ENCODE data around the gene TMC3. TPM values are rescaled to one million over a fixed set of nuclear protein-coding genes. Genes with fewer than 3 reads are reported as not detected.

Gene TMC3
- total and polyA plus RNA-seq, 9 of the 15 experiments (the other 6 are each of a cell fraction or from before 2014, with no cell fraction given), result 0.01 to 0.14 TPM; not detected in 7

DNA sequence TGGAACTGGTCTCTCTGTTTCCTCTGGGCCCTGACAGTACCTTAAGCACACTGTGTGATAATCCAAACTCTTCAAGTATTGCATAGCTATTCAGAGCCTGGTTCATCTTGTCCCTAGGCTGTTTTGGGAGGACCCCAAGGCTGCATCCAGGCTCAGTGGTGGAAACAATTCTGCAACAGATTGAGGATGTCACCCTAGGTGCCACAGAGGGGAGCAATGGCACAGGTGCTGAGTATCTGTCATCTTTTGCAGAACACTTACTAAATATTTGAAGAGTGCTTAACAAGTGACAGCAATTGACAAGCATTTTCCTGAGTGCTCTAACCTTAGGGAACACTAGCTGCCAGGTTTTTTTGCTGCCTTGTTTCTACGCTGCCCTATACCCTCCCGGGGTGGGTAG is 77.8 kb downstream of the TMC3 start:
- WGBS (ENCODE audit: insufficient coverage, low coverage, missing lambda C conversion rate), result 39% methylated on average over 2 of the region's 2 CpGs
- in situ Hi-C loops (cut with MboI), result no loop called here
- CTCF ChIA-PET (ENCODE audit: low intra/inter-chr PET ratio), result no interaction called here
- Histone ChIP-seq H3K4me1 (replicated peaks in 1 of 2; ENCODE audit: control insufficient read depth in 2 of 2, insufficient read depth in 2 of 2, low read length in 2 of 2) (no peaks in the 10 kb centered on the region), H3K27ac (ENCODE audit: extremely low read depth, low read depth, low read length) (no peak overlapping the region), H3K4me3 (no peak overlapping the region), H3K9me3 (replicated peaks; ENCODE audit: control insufficient read depth, insufficient read depth, low read depth, low read length) (no peaks in the 10 kb centered on the region), H3K9ac (ENCODE audit: insufficient read depth in 1 of 2, low read depth in 2 of 2, low read length in 2 of 2) (no peak overlapping the region), H3K79me2 (ENCODE audit: control insufficient read depth, insufficient read depth, low read length) (no peaks in the 10 kb centered on the region), H2AFZ (ENCODE audit: low read depth, low read length) (no peak overlapping the region), H4K20me1 (replicated peaks; ENCODE audit: control insufficient read depth, insufficient read depth, low read length) (no peaks in the 10 kb centered on the region), H3K27me3 (ENCODE audit: control insufficient read depth in 2 of 2, insufficient read depth in 2 of 2, low read length in 2 of 2) (no peaks in the 10 kb centered on the region), H3K36me3 (ENCODE audit: control insufficient read depth, insufficient read depth, low read length) (no peaks in the 10 kb centered on the region; the same call in 2 of the 3 replicates), H3K4me2 (ENCODE audit: insufficient read depth, low read length) (no peak overlapping the region), H3K9me1 (ENCODE audit: control insufficient read depth, insufficient read depth, low read length) (no peaks in the 10 kb centered on the region)
- intact Hi-C loops (cut with micrococcal nuclease), result no loop called here
- DNase-seq (ENCODE audit: extremely low read depth in 1 of 4, low spot score in 3 of 4), result no peak
- BruUV-seq (replicated peaks), result no TSS peak
- POLR2A ChIA-PET, result interaction anchor here (0.7 kb wide), 1 partner anchor 97 kb away, joined by 3 read pairs; no protein-coding TSS in a partner anchor
- TF ChIP-seq, protein P1, sequence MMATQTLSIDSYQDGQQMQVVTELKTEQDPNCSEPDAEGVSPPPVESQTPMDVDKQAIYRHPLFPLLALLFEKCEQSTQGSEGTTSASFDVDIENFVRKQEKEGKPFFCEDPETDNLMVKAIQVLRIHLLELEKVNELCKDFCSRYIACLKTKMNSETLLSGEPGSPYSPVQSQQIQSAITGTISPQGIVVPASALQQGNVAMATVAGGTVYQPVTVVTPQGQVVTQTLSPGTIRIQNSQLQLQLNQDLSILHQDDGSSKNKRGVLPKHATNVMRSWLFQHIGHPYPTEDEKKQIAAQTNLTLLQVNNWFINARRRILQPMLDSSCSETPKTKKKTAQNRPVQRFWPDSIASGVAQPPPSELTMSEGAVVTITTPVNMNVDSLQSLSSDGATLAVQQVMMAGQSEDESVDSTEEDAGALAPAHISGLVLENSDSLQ (IDR thresholded peaks at IDR 0.05), result no peak
- TF ChIP-seq ZBTB8A (IDR thresholded peaks at IDR 0.05; ENCODE audit: partially characterized antibody) (no peak), ZFPM2 (CRISPR knock-in tag; IDR thresholded peaks at IDR 0.05) (no peak), HDAC6 (IDR thresholded peaks at IDR 0.05; ENCODE audit: low read depth, low read length) (no peak), KLF13 (tag; IDR thresholded peaks at IDR 0.05; ENCODE audit: borderline replicate concordance, low read depth) (no peak), RBM15 (IDR thresholded peaks at IDR 0.05; ENCODE audit: insufficient read depth, low read length) (no peak), E2F4 (CRISPR knock-in tag; IDR thresholded peaks at IDR 0.05; ENCODE audit: low read depth) (no peak), RBM17 (IDR thresholded peaks at IDR 0.05; ENCODE audit: borderline replicate concordance, low read depth, low read length) (no peak), FOXA3 (CRISPR knock-in tag; conservative IDR thresholded peaks at IDR 0.05 in 1 of 2, IDR thresholded peaks at IDR 0.05 in 1 of 2) (no peak)
- TF ChIP-seq, protein P2, sequence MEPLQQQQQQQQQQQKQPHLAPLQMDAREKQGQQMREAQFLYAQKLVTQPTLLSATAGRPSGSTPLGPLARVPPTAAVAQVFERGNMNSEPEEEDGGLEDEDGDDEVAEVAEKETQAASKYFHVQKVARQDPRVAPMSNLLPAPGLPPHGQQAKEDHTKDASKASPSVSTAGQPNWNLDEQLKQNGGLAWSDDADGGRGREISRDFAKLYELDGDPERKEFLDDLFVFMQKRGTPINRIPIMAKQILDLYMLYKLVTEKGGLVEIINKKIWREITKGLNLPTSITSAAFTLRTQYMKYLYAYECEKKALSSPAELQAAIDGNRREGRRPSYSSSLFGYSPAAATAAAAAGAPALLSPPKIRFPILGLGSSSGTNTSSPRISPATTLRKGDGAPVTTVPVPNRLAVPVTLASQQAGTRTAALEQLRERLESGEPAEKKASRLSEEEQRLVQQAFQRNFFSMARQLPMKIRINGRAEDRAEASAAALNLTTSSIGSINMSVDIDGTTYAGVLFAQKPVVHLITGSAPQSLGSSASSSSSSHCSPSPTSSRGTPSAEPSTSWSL (CRISPR knock-in tag; IDR thresholded peaks at IDR 0.05; ENCODE audit: borderline replicate concordance), result no peak
- TF ChIP-seq, protein P3, sequence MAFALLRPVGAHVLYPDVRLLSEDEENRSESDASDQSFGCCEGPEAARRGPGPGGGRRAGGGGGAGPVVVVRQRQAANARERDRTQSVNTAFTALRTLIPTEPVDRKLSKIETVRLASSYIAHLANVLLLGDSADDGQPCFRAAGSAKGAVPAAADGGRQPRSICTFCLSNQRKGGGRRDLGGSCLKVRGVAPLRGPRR (CRISPR knock-in tag; IDR thresholded peaks at IDR 0.05), result no peak
- FAIRE-seq, result no peak
- no peak for ATAC-seq
